Measurements from ENCODE around the gene SYT9. TPM values are rescaled to one million over a fixed set of nuclear protein-coding genes. Genes with fewer than 3 reads are reported as not detected.

The SYT9 gene
- total and polyA plus RNA-seq, 2 of the 8 experiments (the other 6 are each of a cell fraction or from before 2014, with no cell fraction given) = 1.5 to 2.9 TPM

DNA sequence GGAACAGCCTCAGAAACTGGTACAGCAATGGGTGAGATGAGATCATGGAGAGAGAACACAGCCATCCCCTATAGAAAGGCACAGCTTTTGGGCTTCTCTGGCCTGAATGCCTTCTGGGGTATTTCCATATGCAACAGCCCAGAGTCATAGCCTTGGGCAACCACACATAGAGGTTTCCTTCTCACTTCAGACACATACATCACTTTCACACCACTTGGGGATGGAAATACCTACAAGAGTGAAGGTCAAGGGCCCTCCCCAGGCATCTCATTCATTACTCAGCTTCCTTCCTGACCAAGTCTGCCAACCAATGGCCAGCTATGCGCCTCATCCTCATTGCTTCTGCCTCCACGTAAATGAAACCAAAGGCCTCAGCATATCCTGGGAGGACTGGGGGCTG, 215.9 kb downstream of the SYT9 start:
- H3K14ac ChIP-seq (ENCODE audit: insufficient read length) = no peak overlapping the region
- H3K56ac ChIP-seq (replicated peaks; ENCODE audit: insufficient read length, low read depth, low read length) = no peak overlapping the region
- H2BK12ac ChIP-seq (ENCODE audit: low read depth, low read length) = no peak overlapping the region
- POLR2A ChIA-PET (ENCODE audit: partially characterized antibody) = no interaction called here
- H3K4ac ChIP-seq (replicated peaks; ENCODE audit: insufficient read length, low read depth, low read length) = no peak overlapping the region
- no peak overlapping the region for H3K27ac ChIP-seq (ENCODE audit: low read depth, low read length)
- no peak overlapping the region for H3K18ac ChIP-seq (ENCODE audit: extremely low read depth, low read length)
- no peak for FAIRE-seq
- H3K9me3 ChIP-seq (ENCODE audit: insufficient read depth in 2 of 2, low read depth in 1 of 2, low read length in 1 of 2) = no peaks in the 10 kb centered on the region
- H3K79me1 ChIP-seq (ENCODE audit: low read depth, low read length) = no peaks in the 10 kb centered on the region
- DNase-seq (ENCODE audit: low read depth in 1 of 2, low spot score in 2 of 2) = no peak
- H2BK5ac ChIP-seq (ENCODE audit: low read depth, low read length) = no peak overlapping the region
- no peak overlapping the region for H4K5ac ChIP-seq (ENCODE audit: insufficient read length, low read depth, low read length)
- no peaks in the 10 kb centered on the region for H4K20me1 ChIP-seq (replicated peaks in 1 of 2; ENCODE audit: control insufficient read depth in 1 of 2, insufficient read depth in 2 of 2, low read length in 2 of 2)
- no peak overlapping the region for H2BK20ac ChIP-seq (ENCODE audit: low read length)
- H3K79me2 ChIP-seq (ENCODE audit: control insufficient read depth in 1 of 2, insufficient read depth in 2 of 2, low read length in 2 of 2) = no peaks in the 10 kb centered on the region
- no peaks in the 10 kb centered on the region for H3K36me3 ChIP-seq (ENCODE audit: control insufficient read depth in 2 of 4, insufficient read depth in 4 of 4, low read length in 3 of 4)
- H3K23me2 ChIP-seq (ENCODE audit: low read depth, low read length) = no peaks in the 10 kb centered on the region
- H4K8ac ChIP-seq (ENCODE audit: extremely low read depth, insufficient read depth, low read length) = no peak overlapping the region
- H3K4me3 ChIP-seq (ENCODE audit: extremely low read depth in 1 of 4, insufficient read depth in 2 of 4, low read depth in 3 of 4, low read length in 4 of 4) = no peak overlapping the region
- WGBS, 2 experiments (ENCODE audit: extremely low coverage in 1 of 2, insufficient coverage in 1 of 2, insufficient read length in 1 of 2, insufficient replicate concordance in 2 of 2, low coverage in 1 of 2, low lambda C conversion rate in 2 of 2, missing lambda C conversion rate in 1 of 2) = 100% methylated on average over 2 of the region's 2 CpGs; no CpG with 5 or more reads in 1 of the 2 experiments
- H3K27me3 ChIP-seq (replicated peaks in 1 of 4; ENCODE audit: control insufficient read depth in 3 of 4, extremely low read depth in 1 of 4, insufficient read depth in 3 of 4, low read length in 3 of 4) = no peaks in the 10 kb centered on the region
- no peak overlapping the region for H2AFZ ChIP-seq (ENCODE audit: low read length)
- H4K91ac ChIP-seq (replicated peaks; ENCODE audit: insufficient read length, low read length) = no peak overlapping the region
- no peak overlapping the region for H2BK120ac ChIP-seq (replicated peaks; ENCODE audit: low read depth, low read length)
- H3K4me2 ChIP-seq (ENCODE audit: insufficient read depth in 1 of 2, low read depth in 2 of 2, low read length in 2 of 2) = no peak overlapping the region
- H3K4me1 ChIP-seq (replicated peaks in 1 of 4; ENCODE audit: control insufficient read depth in 3 of 4, insufficient read depth in 4 of 4, low read length in 3 of 4) = no peaks in the 10 kb centered on the region
- TF ChIP-seq TCF12 (IDR thresholded peaks at IDR 0.05; ENCODE audit: low read depth, low read length) = no peak
- no peak for TF ChIP-seq POLR2A (IDR thresholded peaks at IDR 0.05; ENCODE audit: control extremely low read depth in 1 of 2, low read depth in 2 of 2, low read length in 2 of 2)
- H2BK15ac ChIP-seq (ENCODE audit: low read length) = no peak overlapping the region
- H2AK5ac ChIP-seq (ENCODE audit: low read depth, low read length) = no peak overlapping the region
- no peak overlapping the region for H3K23ac ChIP-seq (ENCODE audit: insufficient read length)
- no peak overlapping the region for H3K9ac ChIP-seq (replicated peaks in 1 of 4; ENCODE audit: extremely low read depth in 1 of 4, low read depth in 3 of 4, low read length in 3 of 4)
- CTCF ChIA-PET (ENCODE audit: partially characterized antibody) = interaction anchor here (1.0 to 2.2 kb wide), 2 partner anchors 18 to 197 kb away, joined by 3 to 9 read pairs; partner anchors contain the start of gene OLFML1

Measured in H1 (cell line).